Type B pancreatic cell (in vitro differentiated cells): ENCODE measurements around the gene SLC25A6. TPM values are rescaled to one million over a fixed set of nuclear protein-coding genes. Genes with fewer than 3 reads are reported as not detected.
"Not testable (repeated sequence)": the region's sequence is repeated elsewhere in the genome, so short reads cannot be mapped to it uniquely, and the experiment has no call there.

Experiments used
- DNase-seq: peaks from one replicate; pipeline ENCODE4 v3.0.0; 2021; ENCODE audit warnings: mixed read lengths; ENCODE audit not compliant: unreplicated experiment; ENCODE audit errors: extremely low spot score
- H3K27ac Mint-ChIP-seq: 2 replicates; pipeline ENCODE4 v1.8.0; 2021; ENCODE audit warnings: mild to moderate bottlenecking, mixed read lengths
- H3K27me3 Mint-ChIP-seq: 2 replicates; pipeline ENCODE4 v1.8.0; 2021; ENCODE audit warnings: mixed read lengths
- H3K36me3 Mint-ChIP-seq: 2 replicates; pipeline ENCODE4 v1.8.0; 2021; ENCODE audit warnings: mixed read lengths
- H3K4me1 Mint-ChIP-seq: one replicate; pipeline ENCODE4 v1.8.0; 2021; ENCODE audit warnings: mixed read lengths; ENCODE audit not compliant: unreplicated experiment
- H3K4me3 Mint-ChIP-seq: 2 replicates; pipeline ENCODE4 v1.8.0; 2021; ENCODE audit warnings: mild to moderate bottlenecking, mixed read lengths
- H3K9me3 Mint-ChIP-seq: 2 replicates; pipeline ENCODE4 v1.8.0; 2021; ENCODE audit warnings: mixed read lengths
- CTCF ChIP-seq: fragments of 200-600 bp; sonication (generic); conservative IDR thresholded peaks from 2 replicates; pipeline ENCODE4 v1.5.0; 2021; ENCODE audit warnings: antibody characterized with exemption, mild to moderate bottlenecking
- total RNA-seq: library from RNA; stranded (reverse); gene quantifications from 2 replicates; pipeline ENCODE4 v1.2.1, GENCODE V29; 2021; ENCODE audit warnings: low replicate concordance

Gene SLC25A6
- total RNA-seq, 1 donor from 2014 or later: 489 TPM

- Mint-ChIP-seq H3K27me3 (no peaks in the 10 kb centered on the region), H3K4me1 (no peaks in the 10 kb centered on the region), H3K36me3 (peaks cover 18% of the 10 kb centered on the region), H3K9me3 (no peaks in the 10 kb centered on the region), H3K27ac (no peak overlapping the region), H3K4me3 (no peak overlapping the region)
- no peak for DNase-seq
- TF ChIP-seq CTCF: no peak
Observed at GRCh38 chrX:1430451-1430850, 38.5 kb upstream of the SLC25A6 start.

GRCh38 chrX:1427756-1428155 is 35.8 kb upstream of the SLC25A6 start:
- no peaks in the 10 kb centered on the region for H3K27me3 Mint-ChIP-seq
- no peak overlapping the region for H3K27ac Mint-ChIP-seq
- H3K4me3 Mint-ChIP-seq: no peak overlapping the region
- no peak for DNase-seq
- peaks cover 32% of the 10 kb centered on the region for H3K36me3 Mint-ChIP-seq
- TF ChIP-seq CTCF: no peak
- H3K4me1 Mint-ChIP-seq: no peaks in the 10 kb centered on the region
- H3K9me3 Mint-ChIP-seq: no peaks in the 10 kb centered on the region

- H3K4me3 Mint-ChIP-seq, H3K27me3 Mint-ChIP-seq, H3K27ac Mint-ChIP-seq, DNase-seq, H3K9me3 Mint-ChIP-seq, H3K4me1 Mint-ChIP-seq: not testable (repeated sequence)
- peaks cover 39% of the 10 kb centered on the region for H3K36me3 Mint-ChIP-seq
Observed at GRCh38 chrX:1426321-1426720, 34.4 kb upstream of the SLC25A6 start.

- H3K4me3 Mint-ChIP-seq: no peak overlapping the region
- H3K36me3 Mint-ChIP-seq: peaks cover 42% of the 10 kb centered on the region
Observed at GRCh38 chrX:1425381-1425780, 33.5 kb upstream of the SLC25A6 start.

GRCh38 chrX:1424147-1424851 is 32.4 kb upstream of the SLC25A6 start:
- H3K4me1 Mint-ChIP-seq: no peaks in the 10 kb centered on the region
- no peak overlapping the region for H3K4me3 Mint-ChIP-seq
- H3K27me3 Mint-ChIP-seq: no peaks in the 10 kb centered on the region
- DNase-seq: no peak
- no peaks in the 10 kb centered on the region for H3K9me3 Mint-ChIP-seq
- TF ChIP-seq CTCF: no peak
- H3K27ac Mint-ChIP-seq: no peak overlapping the region
- H3K36me3 Mint-ChIP-seq: peaks cover 48% of the 10 kb centered on the region

More at GRCh38 chrX:1425381-1425780, 33.5 kb upstream of the SLC25A6 start:
- H3K27ac Mint-ChIP-seq: no peak overlapping the region
- TF ChIP-seq CTCF: no peak
- H3K9me3 Mint-ChIP-seq: no peaks in the 10 kb centered on the region
- H3K4me1 Mint-ChIP-seq: no peaks in the 10 kb centered on the region
- no peaks in the 10 kb centered on the region for H3K27me3 Mint-ChIP-seq
- no peak for DNase-seq

GRCh38 chrX:1423215-1423614 is 31.3 kb upstream of the SLC25A6 start:
- no peak overlapping the region for H3K4me3 Mint-ChIP-seq
- no peaks in the 10 kb centered on the region for H3K4me1 Mint-ChIP-seq
- no peaks in the 10 kb centered on the region for H3K9me3 Mint-ChIP-seq
- H3K27me3 Mint-ChIP-seq: no peaks in the 10 kb centered on the region
- peaks cover 48% of the 10 kb centered on the region for H3K36me3 Mint-ChIP-seq
- H3K27ac Mint-ChIP-seq: no peak overlapping the region
- no peak for TF ChIP-seq CTCF
- no peak for DNase-seq
